ENCODE measurements around the gene IFNL4.

DNA sequence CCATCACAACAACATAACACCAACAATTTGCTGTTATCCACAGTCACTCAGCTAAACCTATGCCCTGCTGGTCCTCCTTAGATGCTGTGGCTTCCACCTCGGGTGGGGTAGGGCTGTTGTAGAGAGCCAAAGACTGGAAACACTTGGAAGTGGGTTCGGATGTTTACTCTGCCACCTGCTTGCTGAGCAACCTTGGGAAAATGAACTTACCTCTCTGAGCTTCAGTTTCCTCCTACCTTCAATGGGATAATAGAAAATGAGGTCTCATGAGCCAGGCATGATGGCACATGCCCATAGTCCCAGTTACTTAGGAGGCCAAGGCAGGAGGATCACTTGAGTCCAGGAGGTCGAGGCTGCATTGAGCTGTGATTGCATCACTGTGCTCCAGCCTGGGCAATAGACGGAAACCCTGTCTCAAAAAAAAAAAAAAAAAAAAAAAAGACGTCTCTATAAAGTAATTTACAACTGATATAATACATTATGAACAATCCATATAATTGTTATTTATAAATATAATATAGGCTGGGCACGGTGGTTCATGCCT, 41.3 kb downstream of the IFNL4 start:
- TF ChIP-seq, protein P1, sequence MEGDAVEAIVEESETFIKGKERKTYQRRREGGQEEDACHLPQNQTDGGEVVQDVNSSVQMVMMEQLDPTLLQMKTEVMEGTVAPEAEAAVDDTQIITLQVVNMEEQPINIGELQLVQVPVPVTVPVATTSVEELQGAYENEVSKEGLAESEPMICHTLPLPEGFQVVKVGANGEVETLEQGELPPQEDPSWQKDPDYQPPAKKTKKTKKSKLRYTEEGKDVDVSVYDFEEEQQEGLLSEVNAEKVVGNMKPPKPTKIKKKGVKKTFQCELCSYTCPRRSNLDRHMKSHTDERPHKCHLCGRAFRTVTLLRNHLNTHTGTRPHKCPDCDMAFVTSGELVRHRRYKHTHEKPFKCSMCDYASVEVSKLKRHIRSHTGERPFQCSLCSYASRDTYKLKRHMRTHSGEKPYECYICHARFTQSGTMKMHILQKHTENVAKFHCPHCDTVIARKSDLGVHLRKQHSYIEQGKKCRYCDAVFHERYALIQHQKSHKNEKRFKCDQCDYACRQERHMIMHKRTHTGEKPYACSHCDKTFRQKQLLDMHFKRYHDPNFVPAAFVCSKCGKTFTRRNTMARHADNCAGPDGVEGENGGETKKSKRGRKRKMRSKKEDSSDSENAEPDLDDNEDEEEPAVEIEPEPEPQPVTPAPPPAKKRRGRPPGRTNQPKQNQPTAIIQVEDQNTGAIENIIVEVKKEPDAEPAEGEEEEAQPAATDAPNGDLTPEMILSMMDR (conservative IDR thresholded peaks at IDR 0.05; ENCODE audit: low read depth, low read length): no peak
- TF ChIP-seq POLR2A (IDR thresholded peaks at IDR 0.05; ENCODE audit: low read depth, low read length): no peak
- TF ChIP-seq MXI1 (IDR thresholded peaks at IDR 0.05; ENCODE audit: borderline replicate concordance, low read depth, low read length): no peak
- TF ChIP-seq CHD1 (IDR thresholded peaks at IDR 0.05; ENCODE audit: low read depth, low read length): no peak
- TF ChIP-seq BHLHE40 (IDR thresholded peaks at IDR 0.05; ENCODE audit: low read depth, low read length): no peak
- TF ChIP-seq, protein P2, sequence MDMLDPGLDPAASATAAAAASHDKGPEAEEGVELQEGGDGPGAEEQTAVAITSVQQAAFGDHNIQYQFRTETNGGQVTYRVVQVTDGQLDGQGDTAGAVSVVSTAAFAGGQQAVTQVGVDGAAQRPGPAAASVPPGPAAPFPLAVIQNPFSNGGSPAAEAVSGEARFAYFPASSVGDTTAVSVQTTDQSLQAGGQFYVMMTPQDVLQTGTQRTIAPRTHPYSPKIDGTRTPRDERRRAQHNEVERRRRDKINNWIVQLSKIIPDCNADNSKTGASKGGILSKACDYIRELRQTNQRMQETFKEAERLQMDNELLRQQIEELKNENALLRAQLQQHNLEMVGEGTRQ (IDR thresholded peaks at IDR 0.05; ENCODE audit: low read depth, low read length): no peak
- no peak for TF ChIP-seq MAFK (IDR thresholded peaks at IDR 0.05; ENCODE audit: low read depth, low read length)
- no peak for TF ChIP-seq RAD21 (IDR thresholded peaks at IDR 0.05; ENCODE audit: low read length)
- no peak for TF ChIP-seq SMC3 (IDR thresholded peaks at IDR 0.05; ENCODE audit: low read depth, low read length)
- TF ChIP-seq RCOR1 (IDR thresholded peaks at IDR 0.05; ENCODE audit: insufficient replicate concordance, low read length): no peak

Data from IMR-90 (cell line).